Liver (tissue), 3 donors: ENCODE data around the gene SERPIND1.

Source experiments
- ATF3 ChIP-seq: IDR thresholded peaks from 2 replicates; pipeline ENCODE4 v1.6.1; 2016; ENCODE audit warnings: antibody characterized with exemption
- CTCF ChIP-seq: fragments of 150-350 bp; IDR thresholded peaks from 2 replicates; pipeline ENCODE4 v1.5.1; 2017; ENCODE audit warnings: improper control_type of control experiment, low read depth, low read length; ENCODE audit not compliant: missing input control
- EGR1 ChIP-seq, 2 donors: IDR thresholded peaks; 2 replicates each; pipeline ENCODE4 v1.6.1; 2016 to 2018; ENCODE audit warnings: antibody characterized with exemption in 2 of 2, low read depth in 2 of 2
- MAX ChIP-seq: IDR thresholded peaks from 2 replicates; pipeline ENCODE4 v1.6.1; 2016; ENCODE audit warnings: antibody characterized with exemption
- RAD21 ChIP-seq, 2 donors: IDR thresholded peaks; 2 replicates each; pipeline ENCODE4 v1.6.1; 2016; ENCODE audit warnings: antibody characterized with exemption in 2 of 2, mild to moderate bottlenecking in 2 of 2
- REST ChIP-seq: IDR thresholded peaks from 2 replicates; pipeline ENCODE4 v1.6.1; 2016; ENCODE audit warnings: antibody characterized with exemption, mild to moderate bottlenecking
- SP1 ChIP-seq: IDR thresholded peaks from 2 replicates; pipeline ENCODE4 v1.6.1; 2018; ENCODE audit warnings: antibody characterized with exemption, mild to moderate bottlenecking
- TAF1 ChIP-seq: conservative IDR thresholded peaks from 2 replicates; pipeline ENCODE4 v1.6.1; 2016; ENCODE audit warnings: antibody characterized with exemption, mild to moderate bottlenecking
- YY1 ChIP-seq: IDR thresholded peaks from 2 replicates; pipeline ENCODE4 v1.6.1; 2016; ENCODE audit warnings: antibody characterized with exemption, mild to moderate bottlenecking
- donor health status: healthy.
- donor health status: healthy.

- TF ChIP-seq MAX (no peak), CTCF (no peak), SP1 (no peak), TAF1 (no peak), EGR1 (IDR thresholded peaks at IDR 0.05; ENCODE audit: low read depth in 2 of 2) (no peak), ATF3 (no peak), REST (no peak), YY1 (no peak), RAD21 (IDR thresholded peaks at IDR 0.05) (no peak)
These were observed 14.1 kb downstream of the SERPIND1 start for GRCh38 chr22:20787746-20788626.
